ENCODE measurements around the gene APOO. TPM values are rescaled to one million over a fixed set of nuclear protein-coding genes. Genes with fewer than 3 reads are reported as not detected.
"Not testable (repeated sequence)": the region's sequence is repeated elsewhere in the genome, so short reads cannot be mapped to it uniquely, and the experiment has no call there.

Gene APOO
- total RNA-seq, 1 experiment from 2014 or later = 24.8 TPM

DNA sequence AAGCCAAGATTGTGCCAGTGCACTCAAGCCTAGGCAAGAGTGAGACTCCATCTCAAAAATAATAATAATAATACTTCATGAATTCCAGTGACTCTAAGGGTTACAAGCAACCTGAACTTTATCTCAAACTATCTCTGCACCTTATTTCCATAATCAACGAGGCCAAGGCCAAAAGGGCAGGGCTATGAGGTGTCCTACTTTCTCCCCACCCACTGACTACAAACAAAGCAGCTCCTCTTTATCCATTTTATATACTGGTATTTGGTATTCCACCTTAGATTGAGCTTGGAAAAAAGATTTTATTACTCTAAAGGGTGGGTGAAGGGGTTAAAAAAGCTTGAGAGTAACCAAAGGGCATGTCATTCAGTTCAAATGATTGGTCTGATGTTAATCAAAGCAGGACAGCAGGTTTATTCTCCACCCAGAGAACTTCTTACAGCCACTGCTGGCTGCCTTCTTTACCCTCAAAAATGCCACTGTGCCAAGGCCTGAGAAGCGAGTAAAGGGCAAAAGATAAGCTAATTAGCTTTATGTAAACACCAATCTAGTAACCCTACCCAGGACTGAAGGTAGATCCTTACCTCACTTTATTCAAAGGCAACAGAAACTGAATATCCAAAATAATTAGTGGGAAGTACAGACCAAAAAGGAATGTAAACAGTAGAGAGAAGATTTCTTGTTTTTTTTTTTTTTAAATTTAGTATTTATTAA lies 28.2 kb downstream of the APOO start:
- no peak for DNase-seq (ENCODE audit: low read depth)
- in situ Hi-C loops (cut with HindIII; ENCODE audit: low pct_unique_long_range_greater_than_20kb, low sequenced_read_pairs) = no loop called here

GRCh38 chrX:23871905-23872546 lies 35.7 kb downstream of the APOO start:
- DNase-seq (ENCODE audit: low read depth) = no peak
- in situ Hi-C loops (cut with HindIII; ENCODE audit: low pct_unique_long_range_greater_than_20kb, low sequenced_read_pairs) = no loop called here

DNA sequence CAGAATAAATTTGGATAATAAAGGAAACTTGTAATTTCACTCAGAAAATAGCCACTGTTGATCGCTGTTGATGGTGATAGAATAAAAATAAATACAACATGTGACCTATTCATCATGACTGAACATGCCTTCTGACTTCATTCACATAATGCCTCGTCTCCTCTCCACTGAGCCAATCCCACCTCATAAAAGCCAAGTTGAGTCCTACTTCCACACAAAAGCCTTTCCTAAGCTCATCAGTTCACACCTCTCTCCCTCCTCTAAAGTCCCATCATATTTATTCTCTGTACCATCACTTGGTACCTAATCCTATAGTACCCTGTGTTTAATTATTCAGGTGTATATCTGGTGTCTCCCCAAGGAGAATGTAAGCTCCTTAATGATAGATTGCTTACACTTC lies 37.7 kb downstream of the APOO start:
- in situ Hi-C loops (cut with HindIII; ENCODE audit: low pct_unique_long_range_greater_than_20kb, low sequenced_read_pairs) = no loop called here
- no peak for DNase-seq (ENCODE audit: low read depth)

GRCh38 chrX:23864742-23865326 lies 42.9 kb downstream of the APOO start:
- DNase-seq (ENCODE audit: low read depth) = no peak
- in situ Hi-C loops (cut with HindIII; ENCODE audit: low pct_unique_long_range_greater_than_20kb, low sequenced_read_pairs) = no loop called here

DNA sequence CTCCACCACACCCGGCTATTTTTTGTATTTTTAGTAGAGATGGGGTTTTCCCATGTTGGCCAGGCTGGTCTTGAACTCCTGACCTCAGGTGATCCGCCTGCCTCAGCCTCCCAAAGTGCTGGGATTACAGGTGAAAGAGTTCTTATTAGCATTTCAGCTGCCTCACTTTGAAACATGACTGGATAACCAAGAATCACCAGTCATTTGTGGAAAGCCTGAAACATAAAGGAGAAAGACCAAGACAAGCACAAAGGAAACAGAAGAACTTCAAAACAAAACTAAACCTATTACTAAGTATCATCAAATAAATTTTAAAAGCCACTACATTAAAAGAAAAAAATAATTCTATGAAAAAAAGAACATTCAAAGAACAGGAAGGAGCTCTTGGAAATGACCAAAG lies 45.8 kb downstream of the APOO start:
- in situ Hi-C loops (cut with HindIII; ENCODE audit: low pct_unique_long_range_greater_than_20kb, low sequenced_read_pairs); DNase-seq (ENCODE audit: low read depth): not testable (repeated sequence)

DNA sequence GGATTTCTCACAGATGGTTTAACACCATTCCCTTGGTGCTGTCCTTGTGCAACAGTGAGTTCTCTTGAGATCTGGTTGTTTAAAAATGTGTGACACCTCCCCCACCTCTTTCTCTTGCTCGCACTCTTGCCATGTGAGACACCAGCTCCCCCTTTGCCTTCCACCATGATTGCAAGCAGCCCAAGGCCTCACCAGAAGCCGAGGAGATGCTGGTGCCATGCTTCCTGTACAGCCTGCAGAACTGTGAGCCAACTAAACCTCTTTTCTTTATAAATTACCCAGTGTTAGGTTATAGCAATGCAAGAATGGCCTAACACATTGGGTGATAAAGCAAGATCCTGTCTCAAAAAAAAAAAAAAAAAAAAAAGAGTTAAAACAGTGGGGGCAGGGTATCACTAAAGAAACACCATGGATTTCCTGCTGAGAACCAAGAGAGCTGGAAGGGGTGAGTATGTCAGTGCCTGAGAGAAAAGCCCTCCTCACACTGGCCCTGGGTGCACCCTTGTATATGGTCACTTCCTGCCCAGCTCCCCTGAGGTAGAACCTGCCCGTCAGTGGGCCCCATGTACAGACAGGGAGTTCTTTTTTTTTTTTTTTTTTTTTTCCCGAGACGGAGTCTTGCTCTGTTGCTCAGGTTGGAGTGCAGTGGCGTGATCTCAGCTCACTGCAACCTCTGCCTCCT lies 46.4 kb downstream of the APOO start:
- in situ Hi-C loops (cut with HindIII; ENCODE audit: low pct_unique_long_range_greater_than_20kb, low sequenced_read_pairs) = no loop called here

GRCh38 chrX:23859238-23859637 lies 48.5 kb downstream of the APOO start:
- DNase-seq (ENCODE audit: low read depth); in situ Hi-C loops (cut with HindIII; ENCODE audit: low pct_unique_long_range_greater_than_20kb, low sequenced_read_pairs): not testable (repeated sequence)

More for the DNA sequence above, 46.4 kb downstream of the APOO start:
- DNase-seq (ENCODE audit: low read depth) = no peak

DNA sequence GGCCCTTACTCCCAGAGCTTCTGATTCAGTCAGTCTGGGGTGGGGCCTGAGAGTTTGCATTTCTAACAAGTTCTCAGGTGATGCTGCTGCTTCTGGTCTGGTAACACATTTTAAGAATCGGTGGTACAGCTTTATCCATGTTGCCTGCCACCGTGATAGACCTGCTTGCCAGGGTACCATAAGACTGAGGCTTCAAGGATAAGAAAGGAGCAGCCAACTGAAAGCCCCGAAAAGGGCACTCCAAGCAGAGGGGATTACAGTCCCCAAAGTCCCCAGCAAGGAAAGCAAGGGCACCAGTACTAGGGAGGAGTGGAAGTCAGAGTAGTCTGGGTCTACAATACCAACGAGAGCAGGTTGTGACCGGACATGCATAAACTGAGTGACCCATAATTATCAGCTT lies 49.8 kb downstream of the APOO start:
- no peak for DNase-seq (ENCODE audit: low read depth)
- in situ Hi-C loops (cut with HindIII; ENCODE audit: low pct_unique_long_range_greater_than_20kb, low sequenced_read_pairs) = no loop called here

- DNase-seq (ENCODE audit: low read depth) = no peak
- in situ Hi-C loops (cut with HindIII; ENCODE audit: low pct_unique_long_range_greater_than_20kb, low sequenced_read_pairs) = no loop called here
These were observed 50.4 kb downstream of the APOO start for GRCh38 chrX:23857363-23857762.

- DNase-seq (ENCODE audit: low read depth) = no peak
- in situ Hi-C loops (cut with HindIII; ENCODE audit: low pct_unique_long_range_greater_than_20kb, low sequenced_read_pairs) = no loop called here
These were observed 52.2 kb downstream of the APOO start for GRCh38 chrX:23855569-23855968.

- in situ Hi-C loops (cut with HindIII; ENCODE audit: low pct_unique_long_range_greater_than_20kb, low sequenced_read_pairs) = no loop called here
These were observed 52.8 kb downstream of the APOO start for GRCh38 chrX:23854945-23855344.

DNA sequence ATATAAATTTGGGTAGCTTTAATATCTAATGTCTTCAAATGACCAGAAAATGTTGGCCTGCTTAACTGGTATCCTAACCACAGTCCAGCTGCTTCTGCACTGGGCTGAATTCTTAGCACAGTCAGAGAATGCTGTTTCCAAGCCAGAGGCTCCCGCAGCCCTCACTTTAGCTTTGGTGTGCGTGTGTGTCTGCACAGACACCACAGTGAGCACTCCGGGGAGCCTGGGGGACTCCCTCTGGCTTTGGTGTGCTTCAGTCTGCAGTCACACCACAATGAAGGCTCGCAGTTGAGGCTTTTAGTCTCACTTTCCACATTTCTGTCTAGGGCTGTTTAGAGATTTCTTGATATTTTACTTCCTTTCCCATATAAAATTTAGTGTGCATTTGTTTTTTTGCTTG lies 53.6 kb downstream of the APOO start:
- in situ Hi-C loops (cut with HindIII; ENCODE audit: low pct_unique_long_range_greater_than_20kb, low sequenced_read_pairs) = no loop called here
- DNase-seq (ENCODE audit: low read depth) = no peak

More at GRCh38 chrX:23854945-23855344, 52.8 kb downstream of the APOO start:
- no peak for DNase-seq (ENCODE audit: low read depth)

DNA sequence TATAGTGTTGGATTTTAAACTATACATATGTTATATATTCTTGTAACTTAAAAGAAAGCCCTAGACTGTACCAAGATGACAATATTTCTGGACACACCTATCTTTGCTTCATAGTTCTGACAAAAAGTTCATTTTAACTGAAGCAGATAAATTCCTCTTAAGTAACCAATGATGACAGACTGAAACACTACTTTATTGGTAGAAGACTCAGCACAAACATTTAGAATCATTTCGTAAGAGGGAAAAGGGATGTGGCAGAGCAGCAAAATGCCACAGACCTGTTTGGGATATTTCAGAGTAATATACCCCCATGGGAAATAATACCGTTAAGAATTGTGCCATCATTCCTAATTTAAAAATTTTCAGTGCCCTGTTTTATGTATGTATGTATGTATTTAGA lies 56.2 kb downstream of the APOO start:
- in situ Hi-C loops (cut with HindIII; ENCODE audit: low pct_unique_long_range_greater_than_20kb, low sequenced_read_pairs) = no loop called here
- no peak for DNase-seq (ENCODE audit: low read depth)

- no peak for DNase-seq (ENCODE audit: low read depth)
- in situ Hi-C loops (cut with HindIII; ENCODE audit: low pct_unique_long_range_greater_than_20kb, low sequenced_read_pairs) = no loop called here
These were observed 58.5 kb downstream of the APOO start for GRCh38 chrX:23849241-23849640.

DNA sequence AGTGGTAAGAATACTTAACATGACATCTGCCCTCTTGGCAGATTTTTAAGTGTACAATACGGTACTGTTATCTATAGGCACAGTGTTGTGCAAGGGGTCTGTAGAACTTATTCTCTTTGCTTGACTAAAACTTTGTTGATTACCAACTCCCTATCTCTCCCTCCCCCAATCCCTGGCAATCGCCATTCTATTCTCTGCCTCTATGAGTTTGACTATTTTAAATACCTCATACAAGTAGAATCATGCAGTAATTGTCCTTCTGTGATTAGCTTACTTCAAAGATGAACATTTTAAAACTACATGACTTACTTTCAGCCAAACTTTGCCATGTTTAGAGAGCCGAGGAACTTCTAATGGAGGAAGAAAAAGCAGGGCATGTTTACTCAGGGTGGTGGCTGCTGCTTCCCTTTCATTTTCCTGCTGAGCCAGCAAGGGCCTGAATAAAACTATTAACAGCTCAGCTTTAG lies 62.4 kb downstream of the APOO start:
- no peak for DNase-seq (ENCODE audit: low read depth)
- in situ Hi-C loops (cut with HindIII; ENCODE audit: low pct_unique_long_range_greater_than_20kb, low sequenced_read_pairs) = no loop called here

DNA sequence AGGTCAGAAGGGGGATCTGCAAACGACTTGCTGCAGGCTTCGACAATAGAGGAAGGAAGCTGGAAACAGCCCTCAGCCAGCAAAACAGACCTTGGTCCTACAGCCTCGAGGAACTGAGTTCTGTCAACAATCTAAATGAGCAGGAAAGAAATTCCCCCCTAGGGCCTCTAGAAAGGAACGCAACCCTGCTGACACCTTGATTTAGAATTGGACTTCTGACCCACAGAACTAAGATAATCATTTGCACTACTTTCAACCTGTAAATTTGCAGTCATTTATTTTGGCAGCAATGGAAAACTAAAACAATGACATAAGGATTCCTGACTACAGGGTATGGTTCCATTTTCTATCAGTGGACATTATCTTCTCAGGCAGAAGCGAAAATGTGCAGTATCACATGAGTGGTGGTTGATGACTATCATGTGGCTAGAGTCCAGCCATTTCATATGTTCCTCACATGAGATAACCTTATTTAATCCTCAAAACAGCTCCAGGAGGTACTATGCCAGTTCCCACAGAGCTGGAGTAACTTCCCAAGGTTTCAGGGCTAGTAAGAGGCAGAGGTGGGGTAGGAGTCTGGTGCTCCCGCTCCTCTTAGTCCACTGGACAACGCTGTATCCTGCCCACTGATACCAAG lies 63.1 kb downstream of the APOO start:
- peak; percentile 16 for DNase-seq (ENCODE audit: low read depth)
- in situ Hi-C loops (cut with HindIII; ENCODE audit: low pct_unique_long_range_greater_than_20kb, low sequenced_read_pairs) = no loop called here

GRCh38 chrX:23841847-23842522 lies 65.8 kb downstream of the APOO start:
- no peak for DNase-seq (ENCODE audit: low read depth)
- in situ Hi-C loops (cut with HindIII; ENCODE audit: low pct_unique_long_range_greater_than_20kb, low sequenced_read_pairs) = no loop called here

- in situ Hi-C loops (cut with HindIII; ENCODE audit: low pct_unique_long_range_greater_than_20kb, low sequenced_read_pairs) = no loop called here
- no peak for DNase-seq (ENCODE audit: low read depth)
These were observed 67.1 kb downstream of the APOO start for GRCh38 chrX:23840674-23841073.
